Heart left ventricle (tissue), 13 donors: ENCODE measurements around the gene RNF213.

Experiments
- CTCF ChIP-seq, 12 donors: fragments of 200-600 bp; sonication (generic) in 4 of 12; IDR thresholded peaks; one replicate each; pipeline versions ENCODE4 v1.5.0 to v1.8.0; 2018 to 2022; ENCODE audit warnings: antibody characterized with exemption in 12 of 12, mild to moderate bottlenecking in 5 of 12
- POLR2A ChIP-seq, 2 donors: fragments of 450-650 bp; IDR thresholded peaks; one replicate each; pipeline ENCODE4 v1.6.1; 2017; ENCODE audit warnings: antibody characterized with exemption in 2 of 2, mild to moderate bottlenecking in 2 of 2, moderate library complexity in 2 of 2
- donor health status: ischemic (EF 13 %, LVEDD 7.1; RV severe dilation, severe dysfunction).
- donor health status: DM: no; HTN: yes; CAD: no.
- donor health status: DM: no; HTN: no; CAD: no.
- donor health status: ischemic (EF 25% LVEDD 6.9; RV normal size, moderate dysfunction).
- donor health status: ischemic (EF 25% LVEDD 5.7; RV mildly dilated, moderate dysfunction).
- donor health status: ischemic (EF 35%, LVEDD 5.7; RV mildly dilated, moderate dysfunction).
- donor health status: nonischemic (EF 11% LVEDD 7.7; RV severe dilation, severe dysfunction).
- donor health status: DM: yes; HTN: yes; CAD: no.
- donor health status: PGD.
- donor health status: ischemic (EF 29% LVEDD 5.4; RV normal size, mild dysfunction).
- donor health status: nonischemic (EF 23%, LVEDD 6.1; RV moderate dilation, normal function).

- TF ChIP-seq CTCF (IDR thresholded peaks at IDR 0.05) (no peak), POLR2A (IDR thresholded peaks at IDR 0.05) (no peak)
Measured at GRCh38 chr17:80277751-80278671, 17.4 kb downstream of the RNF213 start.
